ENCODE measurements around the gene TRAPPC12.

TRAPPC12 gene

GRCh38 chr2:3470166-3470651 lies 90.7 kb downstream of the TRAPPC12 start:
- DNase-seq (ENCODE audit: low spot score), result peak; percentile 72

DNA sequence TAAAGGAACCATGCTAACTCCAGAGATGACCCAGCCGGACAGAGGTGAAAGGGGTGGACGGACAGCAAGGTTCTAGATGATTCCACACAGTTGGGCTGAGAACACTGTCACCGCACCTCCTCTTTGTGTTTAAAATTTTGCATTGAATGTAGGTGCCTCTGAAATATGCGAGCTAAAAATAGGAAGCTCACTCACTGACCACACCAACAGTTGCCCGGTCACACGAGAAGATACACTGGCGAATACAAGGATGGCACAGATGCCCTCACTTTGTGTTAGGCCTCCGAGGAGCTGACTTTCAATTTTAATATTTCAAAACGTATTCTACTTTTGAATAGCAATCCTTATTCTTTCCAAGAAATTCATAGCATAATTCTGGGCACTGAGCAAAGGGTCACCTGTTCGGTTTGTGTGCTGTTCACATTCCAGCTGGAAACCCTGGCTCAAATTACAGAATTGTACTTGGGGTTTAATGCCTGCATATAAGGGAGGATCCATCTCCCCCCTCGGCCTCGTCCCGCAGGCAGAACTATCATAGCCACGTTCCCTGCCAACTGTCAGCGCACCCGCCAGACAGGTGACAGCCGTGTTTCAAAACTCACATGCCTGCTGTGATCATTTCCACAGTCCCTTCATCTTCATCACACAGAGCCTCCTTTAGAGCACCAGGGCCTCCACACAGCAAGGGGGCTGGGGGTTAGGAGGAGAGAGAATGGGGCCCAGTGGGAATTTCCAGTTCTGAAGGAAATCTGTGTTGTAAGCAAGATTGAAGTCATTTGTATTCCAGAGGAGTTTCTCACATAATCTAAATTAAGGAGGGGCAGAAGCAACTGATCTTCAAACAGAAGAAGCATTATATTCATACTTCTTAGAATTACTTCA lies 91.6 kb downstream of the TRAPPC12 start:
- DNase-seq (ENCODE audit: low spot score), result no peak

DNA sequence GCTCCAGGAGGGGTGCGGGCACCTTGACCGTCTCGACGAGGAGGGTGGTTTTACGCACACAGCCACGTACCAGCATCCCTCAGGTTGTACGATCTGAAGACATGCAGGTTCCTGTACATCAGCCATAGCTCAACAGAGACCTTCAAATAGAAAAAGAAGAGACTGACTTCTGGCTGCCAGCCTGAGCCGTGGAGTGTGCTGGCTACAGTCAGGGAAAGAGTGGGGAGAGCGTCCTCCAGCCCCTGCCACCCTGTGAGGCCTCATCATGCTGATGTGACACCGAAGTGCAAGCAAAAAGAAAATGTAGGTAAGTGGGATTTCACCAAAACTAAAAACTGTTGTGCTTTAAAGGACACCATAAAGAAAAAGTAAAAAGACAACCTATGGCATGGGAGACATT lies 92.8 kb downstream of the TRAPPC12 start:
- no peak for DNase-seq (ENCODE audit: low spot score)

DNA sequence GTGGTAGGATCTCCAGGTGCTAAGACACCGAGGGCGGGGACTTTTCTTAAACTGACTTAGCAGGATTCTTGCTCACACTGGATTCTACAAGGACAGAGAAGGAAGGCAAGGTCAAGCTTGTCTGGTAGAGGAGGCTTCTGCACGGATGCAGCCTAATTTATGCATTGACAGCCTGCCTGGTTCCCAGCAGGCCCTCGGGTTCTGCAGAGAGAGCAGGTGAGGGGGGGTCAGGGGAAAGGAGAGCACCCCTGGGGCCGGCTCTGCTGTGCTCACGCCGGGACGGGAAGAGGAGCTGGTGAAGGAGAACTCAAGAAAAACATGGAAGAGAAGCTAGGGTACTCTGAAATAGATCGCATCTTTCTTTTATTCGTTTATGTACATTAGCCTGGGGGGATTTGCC lies 93.5 kb downstream of the TRAPPC12 start:
- DNase-seq (ENCODE audit: low spot score), result no peak

- DNase-seq (ENCODE audit: low spot score), result no peak
These were observed 96.3 kb downstream of the TRAPPC12 start for GRCh38 chr2:3475771-3476170.

DNA sequence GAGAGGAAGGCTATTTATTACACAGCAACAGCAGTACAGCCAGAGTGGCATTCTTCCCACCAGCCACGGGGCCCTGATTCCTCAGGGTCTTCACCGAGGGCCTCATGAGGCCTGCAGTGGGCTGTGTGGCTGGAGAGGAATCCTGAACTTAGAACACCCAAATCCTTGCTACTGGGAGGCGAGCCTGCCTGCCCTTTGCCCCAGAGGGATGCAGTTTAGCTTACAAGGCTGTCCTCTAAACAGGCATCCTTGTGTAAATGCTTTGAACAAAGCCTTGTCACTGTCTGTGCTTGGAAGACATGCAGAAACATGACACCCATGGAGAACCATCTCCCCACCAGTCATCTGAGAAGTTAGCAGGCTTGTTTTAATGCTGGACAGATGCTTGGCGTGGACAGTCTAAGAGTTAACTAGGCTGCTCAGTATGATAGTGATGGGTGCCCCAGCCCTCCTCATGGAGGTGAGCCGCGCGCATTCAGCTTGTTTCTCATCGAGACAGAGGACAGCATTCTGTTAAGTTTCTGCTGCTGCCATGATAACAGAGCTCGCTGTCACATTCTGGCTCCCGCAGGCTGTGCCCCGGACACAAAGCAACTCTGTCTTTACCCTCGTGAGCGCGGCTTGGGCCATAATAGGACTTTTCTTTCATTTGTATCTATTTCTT lies 97.0 kb downstream of the TRAPPC12 start:
- no peak for DNase-seq (ENCODE audit: low spot score)

DNA sequence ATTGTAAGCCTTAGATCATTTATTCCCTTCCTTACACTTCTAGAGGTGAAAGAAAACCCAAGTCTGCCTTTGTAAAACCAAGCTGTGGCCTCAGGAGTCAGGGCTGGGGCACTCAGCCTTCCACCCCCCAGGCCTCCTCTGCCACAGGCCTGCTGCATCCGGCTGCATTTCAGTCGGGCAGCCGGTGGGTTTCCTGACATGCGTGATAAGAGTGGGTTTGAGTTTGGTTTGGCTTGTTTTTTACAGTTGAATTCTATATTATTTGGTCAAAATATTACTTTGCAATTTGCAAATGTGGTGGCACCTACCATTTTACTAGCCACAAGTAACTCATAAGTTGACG lies 97.5 kb downstream of the TRAPPC12 start:
- no peak for DNase-seq (ENCODE audit: low spot score)

DNA sequence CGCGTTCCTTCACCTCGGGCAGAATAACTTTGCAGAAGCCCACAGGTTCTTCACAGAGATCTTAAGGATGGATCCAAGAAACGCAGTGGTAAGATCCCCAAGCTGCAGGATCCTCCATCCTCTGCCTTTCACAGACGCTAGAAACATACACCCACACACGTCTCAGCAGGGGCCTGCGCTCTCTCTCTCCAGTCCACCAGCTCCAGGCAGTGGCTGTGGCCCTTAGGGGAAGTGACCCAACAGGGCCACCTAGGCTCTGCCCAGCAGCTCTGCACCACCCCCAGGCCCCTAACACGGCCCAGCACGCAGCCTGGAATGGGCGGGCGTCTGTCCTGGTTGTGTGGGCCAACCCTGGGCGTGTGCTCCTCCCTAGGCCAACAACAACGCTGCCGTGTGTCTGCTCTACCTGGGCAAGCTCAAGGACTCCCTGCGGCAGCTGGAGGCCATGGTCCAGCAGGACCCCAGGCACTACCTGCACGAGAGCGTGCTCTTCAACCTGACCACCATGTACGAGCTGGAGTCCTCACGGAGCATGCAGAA lies 99.4 kb downstream of the TRAPPC12 start:
- no peak for DNase-seq (ENCODE audit: low spot score)

- no peak for DNase-seq (ENCODE audit: low spot score)
These were observed 100.2 kb downstream of the TRAPPC12 start for GRCh38 chr2:3479430-3480320.

GRCh38 chr2:3480352-3481010 lies 101.0 kb downstream of the TRAPPC12 start:
- DNase-seq (ENCODE audit: low spot score), result peak; percentile 15

DNA sequence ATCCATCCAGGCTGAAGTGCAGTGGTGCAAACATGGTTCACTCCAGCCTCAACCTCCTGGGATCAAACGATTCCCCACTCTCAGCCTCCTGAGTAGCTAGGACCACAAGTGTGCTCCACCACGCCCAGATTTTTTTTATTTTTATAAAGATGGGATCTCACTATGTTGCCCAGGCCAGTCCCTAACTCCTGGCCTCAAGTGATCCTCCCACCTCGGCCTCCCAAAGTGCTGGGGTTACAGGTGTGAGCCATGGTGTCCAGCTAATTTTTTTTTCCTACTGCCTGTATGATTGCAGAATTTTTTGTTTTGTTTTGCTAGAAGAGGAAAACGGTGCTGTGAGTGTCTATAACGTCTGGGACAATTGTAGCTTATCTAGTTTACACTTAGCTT lies 101.5 kb downstream of the TRAPPC12 start:
- DNase-seq (ENCODE audit: low spot score), result no peak

- DNase-seq (ENCODE audit: low spot score), result no peak
These were observed 102.4 kb downstream of the TRAPPC12 start for GRCh38 chr2:3481736-3482362.

DNA sequence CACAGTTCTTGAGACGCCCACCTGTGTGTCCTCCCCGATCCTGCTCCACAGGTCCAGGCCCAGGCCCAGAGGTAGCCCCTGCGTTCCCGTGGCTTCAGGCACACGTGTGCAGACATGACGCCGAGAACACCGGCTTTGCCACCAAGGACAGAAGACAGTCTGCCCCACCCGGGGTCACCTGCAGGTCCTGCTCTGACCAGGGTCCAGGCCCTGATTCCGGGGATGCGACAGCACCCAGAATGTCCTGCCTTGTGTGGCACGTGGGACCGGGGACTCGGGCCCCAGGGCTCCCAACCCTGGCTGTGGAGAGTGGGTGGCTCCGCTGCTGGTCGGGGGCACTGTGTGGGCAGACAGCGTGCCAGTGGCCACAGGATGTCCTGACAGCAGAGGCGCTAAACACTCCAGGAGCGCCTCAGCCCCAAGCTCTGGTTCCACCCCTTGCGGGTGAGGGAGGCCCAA lies 102.9 kb downstream of the TRAPPC12 start:
- DNase-seq (ENCODE audit: low spot score), result no peak

- DNase-seq (ENCODE audit: low spot score), result no peak
These were observed 103.9 kb downstream of the TRAPPC12 start for GRCh38 chr2:3483227-3483985.

GRCh38 chr2:3483986-3484960 lies 104.8 kb downstream of the TRAPPC12 start:
- no peak for DNase-seq (ENCODE audit: low spot score)

GRCh38 chr2:3485166-3485565 lies 105.7 kb downstream of the TRAPPC12 start:
- no peak for DNase-seq (ENCODE audit: low spot score)

GRCh38 chr2:3486047-3487027 lies 106.8 kb downstream of the TRAPPC12 start:
- no peak for DNase-seq (ENCODE audit: low spot score)

DNA sequence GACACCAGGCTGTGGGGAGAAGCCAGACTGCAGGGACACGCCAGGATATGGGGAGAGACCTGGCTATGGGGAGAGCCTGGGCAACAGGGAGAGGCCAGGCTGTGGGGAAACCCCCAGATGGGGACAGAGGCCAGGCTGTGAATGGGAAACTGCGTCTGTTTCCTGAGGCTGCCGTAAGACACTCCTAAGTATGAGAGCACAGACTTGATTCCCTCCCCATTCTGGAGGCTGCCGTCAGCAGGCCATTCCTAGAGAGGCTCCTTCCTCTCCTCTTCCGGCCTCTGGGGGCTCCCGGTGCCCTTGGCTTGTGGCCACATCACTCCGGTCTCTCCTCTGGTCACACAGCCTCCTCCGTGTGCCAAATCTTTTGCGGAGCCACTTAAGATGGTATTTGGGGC lies 107.5 kb downstream of the TRAPPC12 start:
- no peak for DNase-seq (ENCODE audit: low spot score)

Measured in kidney tubule cell (primary cell).